HG03280 (cell line): ENCODE measurements around the gene KRTAP10-6.
"Not testable (repeated sequence)": the region's sequence is repeated elsewhere in the genome, so short reads cannot be mapped to it uniquely, and the experiment has no call there.

Experiments used
- ATAC-seq: cut with Tn5 transposase; IDR thresholded peaks from one replicate; pipeline ENCODE4 v1.9.1; 2021; ENCODE audit warnings: mild to moderate bottlenecking, moderate library complexity; ENCODE audit not compliant: unreplicated experiment

The KRTAP10-6 gene

GRCh38 chr21:44564099-44564498 is 28.2 kb downstream of the KRTAP10-6 start:
- ATAC-seq = no peak

DNA sequence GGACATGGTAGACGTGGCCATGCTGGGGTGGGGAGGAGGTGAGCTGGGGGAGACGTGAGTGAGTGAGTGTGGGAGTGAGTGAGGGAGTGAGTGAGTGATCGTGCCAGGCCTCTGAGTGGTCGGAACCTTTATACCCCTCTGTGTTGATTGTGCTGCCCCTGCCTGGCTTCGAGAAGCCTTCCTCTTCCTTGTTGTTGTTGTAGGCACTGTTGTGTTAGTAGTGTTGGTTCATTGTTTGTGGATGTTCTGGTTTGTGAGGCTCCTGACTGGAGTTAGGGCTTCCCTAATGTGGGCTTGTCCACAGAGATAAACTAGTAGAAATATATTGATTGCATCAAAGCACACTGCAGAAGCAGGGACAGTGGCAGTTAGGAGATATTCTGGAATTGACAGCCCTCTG is 33.6 kb downstream of the KRTAP10-6 start, which contains the start of gene KRTAP10-3:
TSS of gene KRTAP10-3 (minus strand) at position 101 of the 400 bp plus-strand sequence. CDS start at position 21, 80 bp downstream.
- ATAC-seq = no peak

DNA sequence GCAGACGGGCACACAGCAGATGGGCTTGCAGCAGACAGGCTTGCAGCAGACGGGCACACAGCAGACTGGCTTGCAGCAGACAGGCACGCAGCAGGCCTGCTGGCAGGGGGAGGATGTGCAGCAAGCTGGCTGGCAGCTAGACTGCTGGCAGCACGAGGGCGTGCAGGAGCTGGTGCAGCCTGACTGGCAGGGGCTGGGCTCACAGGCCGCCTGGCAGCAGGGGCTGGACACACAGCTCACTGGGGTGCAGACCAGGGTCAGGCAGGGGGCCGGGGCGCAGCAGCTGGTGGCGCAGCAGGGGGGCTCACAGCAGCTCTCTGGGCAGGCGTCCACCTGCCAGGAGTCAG is 34.0 kb downstream of the KRTAP10-6 start:
- ATAC-seq = not testable (repeated sequence)

DNA sequence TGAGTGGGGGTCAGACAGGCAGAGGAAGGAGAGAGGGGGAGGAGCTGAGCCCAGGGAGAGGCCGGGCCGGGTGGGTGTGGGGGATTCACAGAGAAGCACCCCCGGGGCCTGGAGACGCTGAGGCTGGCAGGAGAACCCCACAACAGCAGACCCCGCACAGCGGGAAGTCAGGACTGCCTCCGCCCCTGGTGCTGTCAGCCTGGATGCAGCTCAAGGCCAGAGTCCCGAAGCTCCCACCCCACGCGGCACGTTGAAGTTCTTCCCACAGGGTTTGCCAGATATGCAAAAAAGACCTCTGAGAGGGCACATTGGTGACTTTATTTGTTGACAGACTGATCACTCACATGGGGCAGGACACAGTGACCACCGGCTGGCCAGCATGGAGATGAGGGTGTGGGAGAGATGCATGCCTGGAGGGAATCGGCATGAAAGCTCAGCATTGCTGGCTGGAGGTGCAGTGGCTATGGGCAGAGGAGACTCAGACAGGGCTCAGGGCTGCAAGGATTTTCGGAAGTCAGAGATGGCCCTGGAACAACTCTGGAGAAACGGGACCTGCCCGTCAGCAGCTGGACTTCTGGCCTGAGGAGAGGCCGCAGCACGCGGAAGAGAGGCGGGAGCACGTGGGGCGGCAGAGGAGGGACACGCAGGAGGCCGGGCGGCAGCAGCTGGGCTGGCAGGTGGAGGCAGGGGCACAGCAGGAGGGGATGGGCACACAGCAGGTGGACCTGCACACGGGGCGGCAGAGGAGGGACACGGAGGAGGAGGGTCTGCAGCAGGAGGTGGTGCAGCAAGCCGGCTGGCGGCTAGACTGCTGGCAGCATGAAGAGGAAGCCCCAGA is 34.6 kb downstream of the KRTAP10-6 start:
- ATAC-seq = no peak

GRCh38 chr21:44556879-44557278 is 35.4 kb downstream of the KRTAP10-6 start:
- ATAC-seq = no peak

GRCh38 chr21:44555200-44555875 is 37.0 kb downstream of the KRTAP10-6 start:
- ATAC-seq = no peak

GRCh38 chr21:44552681-44553080 is 39.6 kb downstream of the KRTAP10-6 start:
- ATAC-seq = no peak

GRCh38 chr21:44552136-44552535 is 40.2 kb downstream of the KRTAP10-6 start:
- no peak for ATAC-seq

GRCh38 chr21:44551340-44551961 is 40.9 kb downstream of the KRTAP10-6 start, which contains the start of gene KRTAP10-2:
KRTAP10-2 (minus strand) TSS chr21:44551505; CDS start chr21:44551458, 47 bp downstream.
- ATAC-seq = no peak

DNA sequence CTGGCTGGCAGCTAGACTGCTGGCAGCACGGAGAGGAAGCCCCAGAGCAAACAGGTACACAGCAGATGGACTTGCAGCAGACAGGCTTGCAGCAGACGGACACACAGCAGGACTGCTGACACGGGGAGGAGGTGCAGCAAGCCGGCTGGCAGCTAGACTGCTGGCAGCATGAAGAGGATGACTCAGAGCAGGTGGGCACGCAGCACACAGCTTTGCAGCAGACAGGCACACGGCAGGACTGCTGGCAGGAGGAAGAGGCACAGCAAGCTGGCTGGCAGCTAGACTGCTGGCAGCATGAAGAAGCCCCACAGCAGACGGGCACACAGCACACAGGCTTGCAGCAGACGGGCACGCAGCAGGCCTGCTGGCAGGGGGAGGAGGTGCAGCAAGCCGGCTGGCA is 41.5 kb downstream of the KRTAP10-6 start:
- ATAC-seq = no peak

- ATAC-seq = not testable (repeated sequence)
These were observed 42.0 kb downstream of the KRTAP10-6 start for GRCh38 chr21:44550285-44550684.

DNA sequence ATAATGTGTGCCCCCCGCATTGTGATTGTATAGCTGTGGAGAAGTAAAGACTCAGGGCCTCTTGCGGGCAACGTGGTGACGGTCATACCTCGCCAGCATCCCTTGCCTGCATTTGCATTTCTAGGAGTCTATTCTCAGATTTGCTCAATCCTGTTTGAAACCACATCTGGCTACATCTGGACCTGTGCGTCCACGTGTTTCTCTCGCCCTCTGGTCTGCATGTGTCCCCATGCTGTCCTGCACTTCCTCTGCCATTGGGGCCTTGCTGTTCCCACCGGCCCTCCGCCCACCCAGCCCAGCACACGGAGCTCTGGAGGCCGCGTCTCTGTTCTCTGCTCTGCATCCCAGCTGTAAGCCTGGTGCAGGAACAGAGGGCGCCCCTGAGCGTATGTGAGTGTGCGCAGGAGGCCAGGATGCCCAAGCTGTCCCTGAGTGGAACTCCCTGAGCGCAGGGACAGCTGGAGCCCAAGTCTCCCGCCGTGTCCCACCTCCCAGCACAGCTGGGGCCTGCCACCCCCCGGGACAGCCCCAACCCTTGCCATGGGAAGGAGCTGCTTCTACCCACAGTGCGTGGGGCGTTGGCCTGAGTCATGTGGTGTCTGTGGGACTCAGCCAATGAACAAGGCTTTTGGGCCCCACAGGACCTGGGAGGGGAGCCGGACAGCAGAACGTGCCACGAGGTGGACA is 42.6 kb downstream of the KRTAP10-6 start:
- no peak for ATAC-seq

DNA sequence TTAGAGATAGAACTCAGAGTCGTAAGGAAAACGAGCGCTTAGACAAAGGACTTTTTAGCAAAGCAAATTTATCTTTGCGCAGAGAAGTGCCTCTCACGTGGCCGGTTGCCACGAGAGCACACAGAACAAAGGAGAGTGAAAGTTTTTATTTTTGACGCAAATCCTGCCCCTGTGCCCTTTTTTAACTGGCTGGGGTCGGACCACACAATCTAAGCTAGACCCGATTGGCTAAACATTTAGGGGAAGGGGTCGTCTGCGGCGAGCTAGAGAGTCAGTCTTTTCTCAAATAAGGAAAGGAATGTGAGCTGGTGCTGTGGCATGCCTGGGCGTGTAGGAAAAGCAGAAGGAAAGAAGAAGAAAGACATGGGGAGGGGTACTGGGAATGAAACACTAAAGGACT is 43.4 kb downstream of the KRTAP10-6 start:
- ATAC-seq = no peak

- no peak for ATAC-seq
These were observed 43.9 kb downstream of the KRTAP10-6 start for GRCh38 chr21:44548381-44548780.

DNA sequence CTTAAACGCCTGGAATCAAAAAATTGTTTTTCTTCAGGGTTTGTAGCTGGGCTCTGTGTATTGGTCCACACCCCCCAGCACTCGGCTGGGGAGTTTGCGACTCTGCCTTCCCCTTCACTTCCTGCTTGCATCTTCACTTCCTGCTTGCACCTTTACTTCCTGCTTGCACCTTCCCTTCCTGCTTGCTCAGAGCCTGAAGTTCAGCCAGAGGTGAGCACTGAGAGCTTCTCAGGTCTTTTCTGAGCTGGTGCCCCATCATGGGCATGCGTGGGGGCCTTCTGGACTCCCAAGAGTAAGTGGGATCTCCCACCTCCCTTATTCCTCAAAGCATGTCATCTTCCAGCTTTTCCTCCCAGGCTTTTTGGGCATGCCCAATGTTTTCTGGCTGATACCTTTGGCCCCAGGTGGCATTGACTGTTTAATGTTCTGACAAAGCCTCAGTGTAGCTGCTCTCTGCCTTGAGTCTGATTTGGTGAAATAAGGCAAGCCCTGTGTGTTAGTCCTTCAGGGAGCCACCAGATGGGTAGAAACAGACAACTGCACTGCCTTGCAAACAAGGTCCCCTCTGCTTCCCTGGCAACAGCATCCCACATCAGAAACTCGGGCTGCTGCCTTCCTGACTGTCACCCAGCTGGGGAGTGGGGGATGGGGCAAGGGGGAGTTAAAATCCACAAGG is 44.5 kb downstream of the KRTAP10-6 start:
- no peak for ATAC-seq

GRCh38 chr21:44544566-44544965 is 47.7 kb downstream of the KRTAP10-6 start:
- no peak for ATAC-seq

DNA sequence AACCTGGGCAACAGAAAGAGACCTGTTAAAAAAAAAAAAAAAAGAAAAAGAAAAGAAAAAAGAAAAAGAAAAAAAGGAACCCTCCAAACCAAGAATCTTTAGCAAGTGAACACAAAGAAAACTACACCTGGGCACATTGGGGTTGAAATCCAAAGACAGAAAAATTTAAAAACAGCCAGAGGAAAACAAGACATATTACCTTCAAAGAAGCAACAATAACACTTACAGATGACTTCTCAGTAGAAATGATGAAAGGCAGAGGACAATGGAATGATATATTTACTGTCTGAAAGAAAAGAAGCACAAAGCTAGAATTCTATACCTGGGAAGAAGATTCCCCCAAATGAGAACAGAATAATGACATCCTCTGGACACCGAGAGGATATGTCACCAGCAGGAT is 49.6 kb downstream of the KRTAP10-6 start:
- no peak for ATAC-seq
